ENCODE data around the gene NCOA4.
A peak's percentile ranks its signal among the peaks of the same experiment; 100 is the strongest.
"Not testable (repeated sequence)": the region's sequence is repeated elsewhere in the genome, so short reads cannot be mapped to it uniquely, and the experiment has no call there.

NCOA4 gene

DNA sequence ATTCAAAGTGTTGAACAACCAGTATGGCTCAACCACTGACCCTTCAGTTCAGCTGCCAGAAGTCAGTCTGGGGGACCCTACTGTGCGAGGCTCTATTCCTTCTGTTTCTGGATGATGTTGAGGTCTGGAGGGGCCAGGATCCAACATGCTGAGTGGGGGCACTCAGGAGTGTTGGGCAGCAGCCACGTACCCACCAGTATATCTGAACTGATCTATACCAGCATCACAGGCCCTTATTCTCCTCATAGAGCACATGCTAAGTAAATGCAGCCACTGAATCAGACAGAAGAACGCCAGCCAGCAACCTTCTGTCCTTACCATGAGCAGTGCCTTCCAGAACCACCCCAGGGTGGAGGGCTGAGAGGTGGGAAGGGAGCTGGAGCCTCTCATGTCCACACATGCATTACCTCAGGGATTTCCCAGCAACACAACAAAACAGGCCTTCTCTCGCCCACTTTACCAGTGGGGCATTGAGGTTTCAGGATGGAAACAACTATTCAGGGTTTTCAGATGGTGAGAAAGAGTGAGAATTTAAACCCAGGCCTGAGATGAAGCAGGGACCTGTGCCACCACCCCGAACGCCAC lies 22.5 kb upstream of the NCOA4 start:
- DNase-seq (ENCODE audit: low spot score): no peak

DNA sequence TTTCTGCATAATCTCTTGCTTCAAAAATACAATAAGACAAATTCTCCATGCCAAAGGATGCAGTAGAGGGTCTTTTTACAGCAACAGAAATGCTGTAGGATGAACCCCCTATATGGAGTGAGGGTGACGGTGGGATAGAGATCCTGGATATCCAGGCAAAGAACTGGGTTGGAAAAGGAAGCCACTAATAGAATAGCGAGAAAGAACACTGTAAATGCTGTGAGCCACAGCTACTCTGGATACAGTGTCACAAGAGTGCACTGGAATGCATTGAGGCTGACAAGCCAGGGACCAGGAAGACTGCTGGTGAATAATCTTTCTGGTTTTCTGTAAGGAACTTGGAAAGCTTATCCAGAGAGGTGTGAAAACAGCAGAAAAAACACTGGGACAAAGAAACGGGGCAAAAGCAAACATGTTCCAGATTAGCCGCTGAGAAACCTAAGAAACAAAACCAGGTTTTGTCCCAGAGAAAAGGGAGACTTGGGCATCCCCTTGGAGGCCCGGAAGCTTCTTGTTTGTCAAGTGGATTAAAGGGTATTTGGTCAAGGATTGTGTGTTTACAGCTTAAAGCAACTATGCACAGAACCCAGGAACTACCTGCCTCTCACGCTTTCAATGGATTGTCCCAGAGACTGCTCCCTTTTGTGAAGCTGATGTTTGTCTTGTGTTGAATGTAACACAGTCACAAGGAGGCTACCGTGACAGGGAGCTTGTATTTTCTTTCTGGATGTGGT lies 21.8 kb upstream of the NCOA4 start:
- DNase-seq (ENCODE audit: low spot score): no peak

DNA sequence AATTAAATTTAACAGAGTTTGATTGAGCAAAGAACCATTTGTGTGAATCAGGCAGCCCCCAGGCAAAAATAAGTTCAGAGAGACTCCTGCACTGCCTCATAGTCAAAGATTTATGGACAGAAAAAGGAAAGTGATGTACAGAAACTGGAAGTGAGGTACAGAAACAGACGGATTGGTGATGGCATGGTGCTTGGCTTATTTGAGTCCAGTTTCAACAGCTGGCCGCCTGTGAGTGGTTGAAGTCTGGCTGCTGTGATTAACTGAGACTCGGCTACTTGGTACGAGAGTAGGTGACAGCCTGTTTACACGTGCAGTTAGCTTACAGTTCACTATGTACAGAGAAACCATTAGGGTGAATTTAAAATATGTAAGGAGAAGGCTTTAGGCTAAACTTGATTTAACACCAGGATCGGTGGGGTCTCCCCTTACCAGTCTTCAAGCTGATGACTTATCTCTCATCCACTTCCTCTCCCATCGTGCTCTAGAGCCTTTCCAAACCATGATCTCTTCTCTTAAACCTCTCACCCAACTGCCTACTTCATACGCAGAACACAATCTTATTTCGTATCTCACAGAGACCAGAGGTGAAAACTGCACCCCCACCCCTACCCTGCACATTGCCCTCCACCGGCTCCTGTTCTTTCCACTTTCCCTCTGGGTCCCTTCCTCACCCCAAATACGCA lies 20.7 kb upstream of the NCOA4 start:
- DNase-seq (ENCODE audit: low spot score): no peak

DNA sequence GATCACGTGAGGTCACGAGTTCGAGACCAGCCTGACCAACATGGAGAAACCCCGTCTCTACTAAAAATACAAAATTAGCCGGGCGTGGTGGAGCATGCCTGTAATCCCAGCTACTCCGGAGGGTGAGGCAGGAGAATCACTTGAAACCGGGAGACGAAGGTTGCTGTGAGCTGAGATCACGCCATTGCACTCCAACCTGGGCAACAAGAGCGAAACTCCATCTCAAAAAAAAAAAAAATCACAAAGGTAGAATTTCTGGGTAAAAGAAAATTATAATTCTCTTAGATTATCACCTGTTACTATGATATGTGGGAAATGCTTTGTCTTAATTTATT lies 19.0 kb upstream of the NCOA4 start:
- not testable (repeated sequence) for DNase-seq (ENCODE audit: low spot score)

DNA sequence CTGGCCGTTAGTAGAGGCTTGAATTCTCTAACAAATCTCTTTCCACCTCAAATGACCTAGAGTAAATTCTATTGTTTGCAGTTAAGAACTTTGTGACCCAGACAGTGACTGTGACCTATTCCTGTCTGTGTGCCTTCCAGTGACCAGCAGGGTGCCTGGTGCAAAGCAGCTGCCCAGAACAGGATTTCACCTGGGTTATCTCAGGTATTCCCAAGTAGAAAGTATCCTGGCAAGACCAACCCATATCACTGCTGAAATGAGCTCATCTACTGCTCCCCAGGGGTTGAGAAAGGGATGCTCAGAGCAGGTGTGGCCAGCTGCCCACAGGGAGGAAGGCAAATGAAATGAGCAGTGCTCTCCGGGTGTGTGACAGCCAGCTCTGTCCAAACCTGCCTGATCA lies 17.7 kb upstream of the NCOA4 start:
- DNase-seq (ENCODE audit: low spot score): no peak

DNA sequence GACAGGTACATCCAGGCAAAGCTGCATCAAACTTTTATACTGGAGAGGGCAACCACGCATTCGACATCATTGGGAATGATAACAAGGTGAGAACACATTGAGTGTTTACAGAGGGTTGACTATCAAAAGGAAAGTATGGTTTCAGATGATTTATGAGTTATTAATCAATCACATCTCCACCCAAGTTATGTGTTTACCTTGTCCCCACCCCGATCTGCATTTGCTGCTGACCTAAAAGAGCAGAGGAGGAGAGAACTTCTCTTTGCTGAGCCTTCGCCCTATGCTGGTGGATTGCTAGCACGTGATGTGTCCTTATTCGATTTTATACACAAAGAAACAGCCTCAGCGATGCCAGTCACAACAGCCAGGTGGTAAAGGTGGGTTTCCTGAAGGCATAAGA lies 15.8 kb upstream of the NCOA4 start, which contains the start of gene MSMB:
Gene MSMB, minus strand, starts transcription at position 9 of the 400 bp plus-strand sequence. CDS start 32 bp downstream, outside the sequence.
- no peak for DNase-seq (ENCODE audit: low spot score)

DNA sequence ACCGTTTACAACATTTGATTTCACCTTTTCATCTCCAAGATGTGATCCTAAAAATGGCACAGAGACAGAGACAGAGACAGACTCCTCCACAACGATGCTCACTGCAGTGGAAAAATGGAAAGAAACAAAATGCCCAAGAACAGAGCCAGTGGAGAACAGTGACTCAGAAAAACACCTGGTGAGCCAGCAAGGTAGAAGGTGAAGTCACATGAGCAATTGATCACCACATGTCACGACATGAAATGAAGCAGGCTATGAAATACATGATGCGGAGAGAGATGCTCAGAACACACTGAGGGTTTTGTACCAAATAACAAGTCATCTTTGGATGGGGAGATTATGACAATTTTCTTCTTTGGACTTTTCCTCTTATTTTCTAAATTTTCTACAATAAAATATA lies 12.1 kb upstream of the NCOA4 start:
- no peak for DNase-seq (ENCODE audit: low spot score)

DNA sequence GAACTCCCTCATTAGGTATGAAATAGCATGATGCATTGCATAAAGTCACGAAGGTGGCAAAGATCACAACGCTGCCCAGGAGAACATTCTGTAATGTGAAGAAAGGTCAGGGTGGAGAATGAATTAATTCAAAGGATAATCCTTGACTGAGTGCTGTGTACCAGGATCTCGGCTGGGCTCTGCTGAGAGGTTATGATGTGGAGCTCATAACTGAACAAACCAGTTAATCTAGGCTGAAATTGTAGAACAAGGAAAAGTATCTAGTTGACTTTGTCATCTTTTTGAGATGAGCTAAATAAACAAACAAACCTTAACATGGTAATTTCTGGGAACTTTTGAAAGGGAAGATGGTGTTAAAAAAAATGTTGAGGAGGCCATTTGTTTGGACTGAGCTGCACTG lies 9.6 kb upstream of the NCOA4 start:
- DNase-seq (ENCODE audit: low spot score): no peak

DNA sequence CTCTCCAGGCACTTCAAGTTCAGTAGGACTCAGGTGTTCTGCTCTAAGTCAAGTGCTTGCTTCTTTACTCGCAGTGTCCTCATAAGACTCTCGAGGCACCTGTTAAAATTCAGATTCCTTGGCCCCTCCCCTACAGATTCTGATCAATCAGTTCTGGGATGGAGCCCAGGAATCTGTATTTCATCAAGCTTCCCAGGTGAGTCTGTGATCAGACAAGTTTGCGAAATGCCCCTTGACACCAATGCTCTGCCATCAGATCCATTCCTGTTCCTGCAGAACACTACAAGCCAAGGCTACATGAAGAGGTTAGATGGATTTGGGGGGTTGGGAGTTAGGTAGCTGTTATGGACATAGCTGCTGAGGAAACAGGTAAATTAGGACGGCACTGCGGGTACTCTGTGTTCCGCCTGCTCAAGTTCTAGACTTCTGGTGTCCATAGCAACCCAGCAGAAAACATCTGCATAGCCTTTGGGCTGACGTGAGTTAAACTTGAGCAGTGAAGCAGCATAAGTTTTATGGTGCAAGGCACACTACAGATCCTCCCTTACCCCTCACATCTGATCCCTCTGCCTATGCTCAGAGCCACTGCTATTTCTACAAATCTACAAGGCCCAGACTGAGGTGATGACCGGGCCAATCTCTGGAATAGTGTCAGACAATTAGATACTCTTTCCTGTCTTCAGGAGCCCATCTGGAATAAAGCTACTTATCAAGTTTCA lies 6.8 kb upstream of the NCOA4 start:
- no peak for DNase-seq (ENCODE audit: low spot score)

DNA sequence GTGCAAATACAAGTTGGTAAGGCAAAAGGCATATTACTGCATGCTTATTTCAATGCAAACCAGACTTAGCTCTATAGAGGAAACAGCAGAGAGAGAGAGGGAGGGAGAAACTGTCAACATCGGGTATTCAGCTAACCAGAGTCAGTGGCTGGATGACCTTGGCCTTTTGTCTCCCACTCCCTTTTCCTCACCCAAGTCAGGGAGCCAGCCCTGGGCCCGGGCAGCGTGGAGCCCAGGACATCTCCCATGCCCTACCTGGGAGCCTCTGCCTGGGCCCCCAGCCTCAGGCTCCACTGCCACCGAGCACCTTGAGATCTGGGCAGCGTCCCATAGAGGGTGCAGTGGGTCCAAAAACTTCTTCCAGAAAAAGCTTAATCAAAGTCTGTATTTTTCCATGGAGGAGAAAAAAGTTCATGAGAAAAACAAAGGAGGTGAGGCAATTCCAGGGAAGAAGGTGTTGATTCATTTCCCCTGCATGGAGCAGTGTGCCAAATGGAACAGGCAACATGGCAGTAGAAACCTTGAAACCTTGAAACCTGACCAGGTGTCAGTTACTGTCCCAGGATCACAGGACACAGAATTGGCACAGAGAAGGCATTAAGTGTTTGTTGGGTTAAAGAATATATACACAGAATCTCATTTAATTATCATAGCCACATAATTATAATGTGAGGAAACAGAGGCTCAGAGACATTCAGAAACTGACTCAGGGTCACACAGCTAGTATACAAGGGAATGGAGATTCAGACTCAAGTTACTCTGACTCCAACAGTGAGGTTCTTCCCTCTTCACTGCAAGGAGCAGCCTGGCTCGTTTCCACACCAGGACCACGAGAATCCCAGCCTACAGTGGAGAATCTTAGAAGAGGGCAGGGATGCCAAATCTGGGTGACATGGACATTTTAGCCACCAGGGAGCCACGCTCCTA lies 5.8 kb upstream of the NCOA4 start:
- DNase-seq (ENCODE audit: low spot score): no peak

DNA sequence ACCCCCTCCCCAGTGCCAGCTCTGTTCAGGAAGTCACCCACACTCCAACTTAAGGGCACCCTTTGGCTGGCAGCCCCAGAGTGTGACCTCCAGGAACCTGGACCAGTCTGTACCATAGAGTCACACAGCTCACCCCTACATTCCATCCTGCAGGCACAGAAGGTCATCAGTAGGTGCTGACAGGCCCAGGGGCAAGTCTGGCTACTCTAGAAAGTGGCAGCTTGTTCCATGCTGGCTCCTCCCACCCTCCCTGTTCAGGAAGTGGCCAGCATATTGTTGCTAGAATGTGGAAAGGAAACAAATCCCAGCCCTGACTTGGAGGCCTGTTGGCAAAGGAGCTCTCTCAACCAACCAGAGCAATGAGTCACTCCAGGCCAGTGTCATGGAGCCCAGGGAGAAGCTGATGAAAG lies 3.2 kb upstream of the NCOA4 start:
- DNase-seq (ENCODE audit: low spot score): no peak

DNA sequence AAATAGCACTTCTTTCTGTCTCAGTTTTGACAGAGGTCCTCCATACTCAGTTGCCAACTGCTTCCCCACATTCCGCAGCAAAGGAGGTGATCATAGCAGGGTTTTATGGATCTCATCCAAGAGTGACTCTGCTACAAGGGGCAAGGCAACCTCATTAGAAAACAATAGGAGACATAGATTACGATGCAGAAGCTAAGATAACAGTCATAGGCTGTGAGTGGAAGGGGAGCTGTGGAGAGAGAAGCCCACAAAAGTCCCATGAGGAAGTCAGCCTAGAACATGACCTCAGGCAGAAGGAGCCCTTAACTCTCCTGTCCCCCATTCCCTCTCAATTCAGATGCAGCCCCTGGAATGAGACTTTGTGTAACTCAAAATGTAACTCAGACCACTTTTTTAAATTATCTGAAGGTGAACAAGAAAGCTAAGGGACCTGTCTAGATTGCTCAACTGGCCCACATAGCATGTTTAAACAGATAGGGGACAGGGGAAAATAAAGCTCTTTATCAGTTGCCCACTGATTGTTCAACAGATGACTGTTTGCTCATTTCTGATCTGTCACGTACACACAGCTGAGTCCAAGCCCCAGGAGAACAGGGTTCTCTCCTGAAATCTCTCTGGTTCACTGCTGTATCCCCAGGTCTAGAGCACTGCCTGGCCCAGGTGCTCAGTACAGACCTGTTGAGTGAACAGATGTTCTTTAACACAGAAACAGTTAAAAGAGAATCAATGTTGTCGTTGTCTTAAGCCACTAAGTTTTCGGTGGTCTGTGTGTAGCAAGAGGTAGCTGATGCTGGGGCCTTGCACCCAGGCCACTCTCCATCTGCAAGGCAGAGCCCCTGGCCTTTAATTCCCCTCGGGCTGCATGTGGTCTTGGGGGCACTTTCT lies 1.5 kb upstream of the NCOA4 start:
- no peak for DNase-seq (ENCODE audit: low spot score)

DNA sequence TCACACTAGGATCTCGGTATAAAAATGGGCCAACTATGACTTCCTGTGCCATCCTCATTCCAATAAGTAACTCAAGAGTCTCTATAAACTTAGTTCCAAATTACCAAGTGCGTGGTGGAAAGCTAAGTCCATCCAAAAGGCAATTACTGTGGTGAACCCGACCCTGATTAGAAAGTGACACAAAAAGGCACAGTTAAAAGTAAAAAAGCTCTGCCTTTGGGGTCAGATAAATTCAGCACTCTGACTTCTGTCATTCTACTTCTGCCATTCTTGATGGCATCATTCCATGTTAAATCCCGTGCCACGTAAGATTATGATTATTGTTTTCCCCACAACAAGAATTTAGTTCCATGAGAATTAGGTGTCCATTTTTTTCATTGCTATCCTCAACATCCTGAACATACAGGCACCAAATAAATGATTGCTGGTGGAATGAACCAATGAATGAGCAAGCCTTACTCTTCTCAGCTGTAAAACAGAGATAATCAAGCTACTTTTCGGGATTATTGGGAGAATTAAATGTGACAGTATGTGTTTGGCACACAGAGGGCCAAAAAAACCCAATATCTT lies 877 bp downstream of the NCOA4 start:
- no peak for DNase-seq (ENCODE audit: low spot score)

DNA sequence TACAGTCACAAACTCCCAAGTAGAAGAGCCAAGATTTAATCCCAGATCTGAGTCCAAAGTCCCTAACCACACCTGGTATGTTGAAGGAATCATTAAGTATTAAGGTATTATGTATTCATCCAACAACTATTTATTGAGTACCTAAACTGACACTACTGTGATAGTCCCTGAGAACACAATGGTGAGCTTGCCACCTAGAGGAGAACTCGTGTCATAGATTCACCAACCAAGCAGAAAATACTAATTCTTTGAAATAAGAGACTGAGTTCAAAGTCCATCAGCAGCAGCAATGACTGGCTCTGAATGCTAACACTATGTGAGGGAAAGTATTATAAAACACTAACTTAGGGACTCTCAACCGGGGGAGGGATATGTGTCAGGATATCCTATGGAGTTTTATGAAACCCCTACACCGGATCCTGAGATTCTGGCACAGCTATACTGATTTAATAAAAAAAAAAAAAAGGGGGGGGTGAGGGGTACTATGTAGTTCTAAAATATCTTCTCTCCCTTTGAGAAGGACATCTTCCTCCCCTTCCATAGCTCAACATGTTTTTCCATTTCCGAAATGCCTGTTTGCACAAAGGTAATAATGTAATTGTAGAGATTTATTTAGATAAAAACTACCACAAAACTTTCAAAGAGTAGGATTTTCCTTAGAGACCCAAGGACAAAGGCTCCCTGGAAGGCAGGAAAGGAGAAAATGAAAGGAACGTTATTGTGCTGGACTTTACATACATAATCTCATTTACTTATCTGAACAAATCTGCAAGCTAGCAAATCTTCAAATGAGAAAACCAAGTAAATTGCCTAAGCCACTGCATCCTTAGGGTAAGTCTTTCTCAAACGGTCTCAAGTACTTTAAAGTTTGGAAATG lies 1.6 kb downstream of the NCOA4 start:
- peak; percentile 51 for DNase-seq (ENCODE audit: low spot score)

DNA sequence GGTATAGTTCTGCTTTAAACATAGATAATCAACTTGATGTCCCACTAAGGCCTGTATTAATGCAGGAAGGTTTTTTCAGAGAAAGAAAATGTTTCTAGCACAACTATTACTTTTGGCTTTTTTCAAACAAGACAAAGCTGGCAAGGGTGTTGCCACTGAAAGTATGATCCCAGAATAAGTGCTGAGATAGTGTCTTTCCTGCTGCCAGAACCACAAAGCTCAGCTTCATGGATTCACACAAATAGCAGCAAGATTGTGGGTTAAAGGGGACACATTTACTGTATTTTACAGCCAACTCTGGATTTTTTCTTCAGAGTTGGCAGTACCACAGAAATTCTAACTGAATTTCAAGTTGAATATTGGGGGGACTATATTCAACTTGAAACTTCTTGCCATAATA lies 4.3 kb downstream of the NCOA4 start:
- no peak for DNase-seq (ENCODE audit: low spot score)

DNA sequence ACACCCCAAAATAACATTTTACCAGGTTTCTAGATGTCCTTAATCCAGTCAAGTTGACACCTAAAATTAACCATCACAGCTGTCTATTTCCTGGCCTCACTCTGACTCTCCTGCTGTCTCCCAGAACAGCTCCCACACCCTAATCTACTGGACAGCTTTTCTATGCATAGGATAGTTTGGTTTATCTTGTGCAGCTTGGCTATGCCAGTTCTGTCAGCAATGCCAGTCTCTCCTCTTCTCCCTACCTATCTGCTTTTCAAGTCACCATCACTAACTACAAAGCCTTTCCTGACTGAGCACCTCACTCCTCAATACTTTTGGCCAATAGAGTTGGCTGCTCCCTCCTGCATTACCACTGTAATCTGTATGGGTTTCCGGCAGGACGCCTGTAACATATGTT lies 5.0 kb downstream of the NCOA4 start:
- no peak for DNase-seq (ENCODE audit: low spot score)

DNA sequence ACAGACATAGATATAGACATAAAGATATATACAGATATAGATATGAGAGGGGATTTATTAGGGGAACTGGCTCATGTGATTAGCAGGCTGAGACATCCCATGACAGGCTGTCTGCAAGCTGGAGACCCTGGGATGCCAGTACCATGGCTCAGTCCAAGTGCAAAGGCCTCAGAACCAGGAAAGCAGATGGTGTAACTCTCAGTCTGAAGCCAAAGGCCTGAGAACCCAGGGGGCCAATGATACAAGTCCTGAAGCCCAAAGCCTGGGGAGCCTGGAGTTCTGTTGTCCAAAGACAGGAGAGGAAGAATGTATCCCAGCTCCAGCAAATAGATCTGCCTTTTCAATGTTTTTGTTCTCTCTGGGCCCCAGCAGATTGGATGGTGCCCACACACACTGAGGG lies 5.5 kb downstream of the NCOA4 start:
- DNase-seq (ENCODE audit: low spot score): no peak

DNA sequence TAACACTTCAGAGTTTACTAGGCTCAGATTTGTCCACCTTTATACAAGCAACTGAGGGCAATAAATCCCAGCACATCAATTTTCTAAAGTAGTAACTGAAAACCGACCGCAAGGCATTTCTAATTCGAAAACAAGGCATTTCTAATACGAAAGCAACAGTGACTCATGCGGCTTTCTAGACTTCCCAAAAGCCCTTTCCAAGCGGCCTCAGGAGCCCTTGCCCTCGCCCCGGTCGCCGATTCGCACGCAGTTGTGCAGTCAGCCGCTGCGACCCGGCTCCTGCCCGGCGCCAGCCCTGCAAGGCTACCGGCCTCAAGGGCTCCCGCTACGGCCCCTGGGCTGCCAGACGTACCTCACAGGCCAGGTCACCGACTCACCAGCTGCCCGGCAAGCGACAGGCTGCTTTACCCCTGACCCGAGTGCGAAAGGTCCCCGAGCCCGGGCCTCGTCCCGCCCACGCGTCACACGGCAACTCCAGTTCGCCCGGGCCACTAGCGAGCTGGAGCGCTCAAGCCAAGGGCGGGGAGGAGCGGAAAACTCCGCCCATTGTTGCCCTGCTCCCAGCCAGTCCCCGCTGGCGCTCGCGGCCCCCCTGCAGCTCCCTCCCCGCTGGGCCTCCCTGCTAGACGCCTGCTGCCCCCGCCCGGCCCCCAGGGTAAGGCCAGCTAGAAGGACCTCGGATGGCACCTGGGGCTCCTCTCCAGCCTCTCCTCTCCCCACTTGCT lies 7.3 kb downstream of the NCOA4 start:
- DNase-seq (ENCODE audit: low spot score): peak; percentile 89
